Measurements from ENCODE around the gene TTC33.

DNA sequence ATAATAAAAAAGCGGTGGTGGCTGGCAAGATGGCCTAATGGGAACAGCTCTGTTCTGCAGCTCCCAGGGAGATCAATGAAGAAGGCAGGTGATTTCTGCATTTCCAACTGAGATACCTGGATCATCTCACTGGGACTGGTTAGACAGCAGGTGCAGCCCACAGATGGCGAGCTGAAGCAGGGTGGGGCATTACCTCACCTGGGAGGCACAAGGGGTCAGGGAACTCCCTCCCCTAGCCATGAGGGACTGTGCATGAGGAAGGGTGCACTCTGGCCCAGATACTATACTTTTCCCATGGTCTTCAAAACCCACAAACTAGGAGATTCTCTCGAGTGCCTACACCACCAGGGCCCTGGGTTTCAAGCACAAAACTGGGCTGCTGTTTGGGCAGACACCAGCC, 121.6 kb downstream of the TTC33 start:
- TF ChIP-seq EZH2 (IDR thresholded peaks at IDR 0.05; ENCODE audit: insufficient read depth, poor library complexity, severe bottlenecking) (no peak), EZH2phosphoT487 (IDR thresholded peaks at IDR 0.05; ENCODE audit: insufficient read depth, low read depth) (no peak)

Data from GM23248 (cell line).